GM21737 (cell line): ENCODE results near the gene TNFAIP8L2.

Experiments
- ATAC-seq: cut with Tn5 transposase; IDR thresholded peaks from one replicate; pipeline ENCODE4 v1.9.1; 2021; ENCODE audit warnings: mild to moderate bottlenecking, moderate library complexity; ENCODE audit not compliant: unreplicated experiment

The TNFAIP8L2 gene

DNA sequence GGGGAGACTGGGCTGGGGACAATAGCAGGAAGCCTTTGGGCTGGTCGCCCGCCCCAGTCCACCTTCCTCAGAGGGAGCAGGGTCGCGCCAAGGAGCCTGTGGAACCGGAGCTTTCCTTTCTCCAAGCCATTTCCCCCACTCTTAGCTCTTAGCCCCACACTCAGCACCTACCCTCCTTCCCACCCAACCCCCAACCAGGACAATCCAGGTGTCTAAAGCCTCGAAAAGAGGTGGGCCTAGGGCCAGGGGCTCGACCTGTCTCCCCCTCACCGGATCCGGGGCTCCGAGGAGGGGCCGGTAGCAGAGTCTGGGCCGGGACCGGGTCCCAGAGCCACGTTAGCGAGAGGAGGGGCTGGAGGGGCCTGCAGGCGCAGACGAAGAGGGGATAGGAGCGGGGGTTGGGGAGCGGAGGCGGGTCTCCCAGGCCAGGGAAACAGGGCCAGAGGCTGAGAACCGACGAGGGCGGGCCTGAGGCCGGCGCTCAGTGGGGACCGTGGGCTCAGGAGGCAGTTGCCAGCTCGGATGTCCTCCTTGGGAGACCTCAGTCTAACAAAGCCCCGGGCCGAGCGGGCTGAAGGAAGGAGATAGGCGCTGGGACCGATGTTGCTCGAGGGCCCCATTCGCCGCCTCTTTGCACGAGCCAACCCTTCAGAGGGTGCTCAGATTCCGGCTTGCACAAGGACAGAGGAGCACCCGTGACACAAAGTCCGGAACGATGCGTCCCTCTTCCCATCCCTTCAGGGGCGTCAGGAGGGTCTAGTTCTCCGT is 11.0 kb upstream of the TNFAIP8L2 start:
- ATAC-seq: no peak

GRCh38 chr1:151146072-151146411 is 10.4 kb upstream of the TNFAIP8L2 start:
- no peak for ATAC-seq

DNA sequence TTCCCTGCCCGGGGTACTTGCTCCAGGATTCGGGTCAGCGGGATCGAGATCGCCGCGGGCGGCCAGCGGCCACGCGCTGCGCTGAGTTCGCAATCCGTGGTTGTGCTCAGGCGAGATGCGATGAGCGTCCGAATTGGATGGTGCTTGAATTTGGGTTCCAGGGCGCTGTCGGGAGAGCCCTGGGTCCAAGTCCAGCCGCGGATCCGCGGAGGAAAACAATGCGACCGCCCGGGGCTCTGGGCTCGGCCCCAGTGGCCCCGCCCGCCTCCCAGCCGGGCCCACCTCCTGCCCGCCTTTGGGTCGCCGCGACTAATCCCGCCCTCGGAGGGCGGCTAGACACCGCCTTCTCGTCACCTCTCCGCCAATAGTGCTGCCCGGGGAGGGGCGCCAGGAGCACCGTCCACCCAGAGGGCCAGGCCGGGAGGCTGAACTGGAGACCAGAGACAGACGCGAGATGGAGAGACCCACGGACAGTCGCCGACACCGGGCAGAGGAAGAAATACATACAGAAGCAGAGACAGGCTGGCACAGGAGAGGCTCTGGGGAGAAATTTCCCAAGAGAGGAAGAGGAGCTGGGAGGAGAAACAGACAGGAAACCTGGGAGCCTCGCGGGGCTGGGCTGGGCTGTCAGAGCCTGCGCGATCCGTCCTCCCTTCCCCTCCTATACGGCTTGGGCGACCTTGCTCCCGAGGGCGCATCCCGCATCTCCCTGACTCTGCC is 9.9 kb upstream of the TNFAIP8L2 start, which contains the start of gene SEMA6C:
Gene SEMA6C, minus strand, starts transcription at position 220 of the 720 bp plus-strand sequence. CDS start 4,010 bp downstream, outside the sequence.
- peak; percentile 98 for ATAC-seq

DNA sequence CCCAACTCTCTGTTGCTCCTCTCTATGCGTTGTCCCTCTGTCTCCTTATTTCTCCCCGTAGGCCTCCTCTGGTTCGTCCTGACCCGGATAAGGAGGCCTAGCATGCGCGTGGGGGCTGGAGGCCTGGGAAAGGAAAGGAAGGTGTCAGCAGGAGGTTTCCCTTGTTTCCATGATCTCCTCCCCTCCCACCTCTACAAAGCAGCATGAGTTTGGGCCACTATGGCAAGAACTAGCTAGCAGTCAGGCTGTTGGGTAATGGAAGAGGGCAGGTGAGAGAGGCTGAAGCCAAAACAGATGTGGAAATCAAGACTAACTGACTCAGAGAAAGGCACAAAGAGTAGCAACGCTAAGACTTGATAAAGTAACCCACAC is 9.3 kb upstream of the TNFAIP8L2 start:
- no peak for ATAC-seq

DNA sequence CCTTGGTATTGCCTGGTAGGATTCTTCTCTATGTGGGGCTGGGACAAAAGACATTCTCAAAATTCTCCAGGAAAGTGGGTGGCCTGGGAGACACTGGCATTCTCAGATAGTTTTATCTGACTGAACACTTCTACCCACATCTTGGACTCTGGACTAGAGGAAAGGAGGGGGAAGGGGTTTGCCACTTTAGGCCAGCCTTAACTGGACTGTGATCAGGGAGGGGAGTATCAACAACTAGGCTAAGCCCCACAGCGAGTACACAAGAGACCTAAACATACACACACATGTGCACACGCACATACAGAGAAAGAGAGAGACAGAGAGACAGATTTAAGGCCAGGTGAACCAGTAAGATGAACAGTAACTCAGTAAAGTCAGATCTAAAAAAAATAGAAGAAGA is 8.8 kb upstream of the TNFAIP8L2 start:
- ATAC-seq: no peak

- no peak for ATAC-seq
These were observed 650 bp downstream of the TNFAIP8L2 start for GRCh38 chr1:151157067-151157531.

GRCh38 chr1:151158326-151158725 is 1.9 kb downstream of the TNFAIP8L2 start:
- no peak for ATAC-seq

- no peak for ATAC-seq
These were observed 2.4 kb downstream of the TNFAIP8L2 start for GRCh38 chr1:151158751-151159251.

DNA sequence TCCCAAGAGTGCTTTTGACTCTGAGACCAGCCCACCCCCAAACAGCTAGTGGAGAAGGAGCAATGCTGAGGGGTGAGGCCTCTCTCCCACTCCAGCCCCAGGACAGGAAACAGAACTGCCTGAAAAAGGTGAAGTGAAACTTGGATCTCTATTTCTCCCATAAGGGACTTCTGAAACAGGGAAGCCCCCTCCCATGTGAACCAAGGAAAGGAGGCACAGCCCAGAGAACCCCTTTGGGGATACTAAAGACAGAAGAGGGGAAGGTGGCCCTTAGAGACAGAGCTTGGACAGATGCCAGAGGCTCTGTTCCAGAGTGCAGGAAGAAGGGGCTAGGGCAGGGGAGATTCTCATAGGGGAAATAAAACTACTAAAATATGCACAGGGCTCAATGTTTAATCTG is 2.9 kb downstream of the TNFAIP8L2 start:
- no peak for ATAC-seq

DNA sequence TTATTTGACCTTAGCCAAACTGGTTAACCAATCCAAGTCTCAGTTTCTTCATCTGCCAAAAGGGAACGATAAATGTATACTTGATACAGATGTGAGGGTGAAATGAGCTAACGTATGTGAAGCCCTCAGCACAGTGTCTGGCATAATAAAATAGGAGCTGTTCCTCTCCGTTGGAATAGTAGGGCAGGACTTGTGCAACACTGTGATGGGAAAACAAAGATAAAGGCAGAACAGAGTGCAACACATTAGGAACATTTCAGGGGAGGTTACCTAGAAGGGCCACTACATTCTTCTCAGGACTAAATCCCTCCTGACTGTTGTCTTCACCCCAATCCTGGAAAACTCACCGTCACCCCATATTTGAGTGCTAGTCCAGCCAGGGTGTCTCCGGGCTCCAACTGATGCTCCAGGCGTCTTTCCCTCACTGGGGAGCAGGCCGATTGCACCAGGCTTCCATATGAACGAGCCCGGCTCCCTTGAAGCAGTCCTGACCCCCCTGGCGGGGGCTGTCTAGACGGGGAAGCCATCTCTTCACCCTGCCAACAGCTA is 8.4 kb downstream of the TNFAIP8L2 start:
- ATAC-seq: no peak

DNA sequence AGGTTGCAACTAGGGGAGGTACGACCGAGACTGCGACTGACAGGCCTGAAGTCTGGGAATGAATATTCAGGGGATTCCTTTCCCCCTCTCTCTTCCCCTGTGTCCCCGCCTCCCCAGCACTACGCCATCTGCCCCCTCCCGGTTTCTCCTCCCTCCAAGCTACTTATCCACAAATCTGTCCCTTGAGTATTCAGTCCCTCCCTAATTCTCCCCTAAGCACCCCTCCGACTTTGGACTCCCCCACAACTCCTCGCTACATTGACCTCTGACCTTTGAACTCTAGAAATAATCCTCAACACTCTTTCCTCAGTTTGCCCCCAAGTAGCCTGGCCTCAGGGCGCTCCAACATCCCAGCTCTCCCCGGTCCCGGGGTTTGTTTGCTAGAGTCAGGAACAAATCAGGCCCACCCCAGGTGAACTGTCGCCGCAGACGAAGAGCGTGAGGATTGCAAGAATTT is 8.9 kb downstream of the TNFAIP8L2 start:
- ATAC-seq: no peak

- ATAC-seq: peak; percentile 75
These were observed 9.5 kb downstream of the TNFAIP8L2 start, which contains the start of the genes LYSMD1 and SCNM1 for GRCh38 chr1:151165738-151166504. Gene LYSMD1, minus strand, starts transcription at chr1:151165902. Its CDS starts 644 bp downstream, at chr1:151165258. Gene SCNM1, plus strand, starts transcription at chr1:151166144. Its CDS starts 9 bp downstream, at chr1:151166153.

DNA sequence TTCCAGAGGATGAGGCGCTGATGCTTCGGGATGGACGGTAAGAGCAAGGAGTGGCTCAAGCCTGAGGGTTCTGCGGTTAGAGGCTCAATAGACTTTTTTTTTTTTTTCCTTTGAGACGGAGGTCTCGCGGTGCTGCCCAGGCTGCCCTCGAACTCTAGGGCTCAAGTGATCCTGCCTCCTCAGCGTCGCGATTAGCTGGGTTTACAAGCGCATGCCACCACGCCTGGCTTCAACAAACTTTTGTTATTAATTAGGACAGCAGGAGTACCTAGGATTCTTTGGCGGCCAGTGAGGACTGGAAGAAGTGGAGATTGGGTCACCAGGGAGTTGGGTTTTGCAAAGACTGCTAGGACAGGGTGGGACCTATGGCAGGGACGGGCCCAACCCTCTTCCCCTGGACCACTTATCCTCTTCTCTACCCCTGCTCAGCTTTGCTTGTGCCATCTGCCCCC is 10.1 kb downstream of the TNFAIP8L2 start:
- no peak for ATAC-seq

DNA sequence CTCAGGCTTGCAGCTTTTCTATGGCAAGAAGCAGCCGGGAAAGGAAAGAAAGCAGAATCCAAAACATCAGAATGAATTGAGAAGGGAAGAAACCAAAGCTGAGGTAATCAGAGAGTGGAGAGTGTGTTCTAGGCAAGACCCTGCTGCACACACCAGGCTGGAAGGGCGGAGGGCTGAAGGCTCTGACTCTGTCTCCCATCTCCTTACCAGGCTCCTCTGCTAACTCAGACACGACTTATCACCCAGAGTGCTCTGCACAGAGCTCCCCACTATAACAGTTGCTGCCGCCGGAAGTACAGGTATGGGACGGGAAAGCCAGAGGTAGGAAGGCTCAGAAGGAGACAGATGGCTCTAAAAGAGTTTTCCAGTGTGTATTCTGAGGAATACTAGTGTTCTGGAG is 10.7 kb downstream of the TNFAIP8L2 start:
- no peak for ATAC-seq

DNA sequence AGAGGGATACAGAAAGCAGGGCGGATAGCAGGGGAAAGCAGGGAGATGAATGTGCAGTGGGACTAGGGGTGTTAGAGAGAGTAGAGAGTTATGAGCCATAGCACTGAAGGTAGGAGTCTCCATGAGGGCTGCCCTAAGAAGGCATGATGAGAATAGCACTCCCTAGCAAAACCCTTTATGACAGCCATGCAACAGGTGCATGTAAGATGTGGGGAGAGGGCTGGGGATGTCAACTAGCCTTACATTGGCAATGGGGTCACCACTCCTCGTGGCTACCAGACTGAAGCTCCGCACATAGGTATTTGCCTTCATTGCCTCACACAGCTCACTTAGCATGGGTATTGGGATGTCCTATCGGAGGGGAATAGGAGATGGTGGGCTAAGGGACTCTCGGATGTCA is 14.7 kb downstream of the TNFAIP8L2 start:
- ATAC-seq: no peak

GRCh38 chr1:151175041-151175741 is 18.7 kb downstream of the TNFAIP8L2 start:
- ATAC-seq: no peak

GRCh38 chr1:151175863-151176262 is 19.4 kb downstream of the TNFAIP8L2 start, which contains the start of gene TMOD4:
Gene TMOD4, minus strand, starts transcription at chr1:151175981. Its CDS starts 1,106 bp downstream, at chr1:151174875.
- no peak for ATAC-seq

GRCh38 chr1:151176514-151177045 is 20.1 kb downstream of the TNFAIP8L2 start:
- no peak for ATAC-seq

GRCh38 chr1:151184211-151184610 is 27.8 kb downstream of the TNFAIP8L2 start:
- no peak for ATAC-seq

DNA sequence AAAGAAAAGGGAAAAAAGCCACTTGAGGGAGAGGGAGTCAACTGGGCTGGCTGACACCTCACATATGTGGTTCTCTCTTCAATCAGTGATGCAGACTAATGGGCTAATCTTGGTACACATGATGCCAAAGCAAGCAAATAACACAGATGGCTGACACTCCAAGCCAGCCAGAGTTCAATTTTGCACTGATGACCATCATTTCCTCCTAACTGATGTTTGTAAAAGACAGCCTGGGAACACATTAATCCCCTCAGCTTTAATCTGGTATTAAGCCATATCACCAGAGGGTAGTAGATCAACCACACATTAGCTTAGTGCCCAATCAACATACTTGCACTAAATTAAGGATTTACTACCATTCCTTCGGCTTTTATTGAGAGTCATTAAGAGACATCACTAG is 30.8 kb downstream of the TNFAIP8L2 start:
- no peak for ATAC-seq
